BLaER1 (cell line): Measurements from ENCODE around the gene ACTR6.

Source experiments
- H3K27ac ChIP-seq: shearing (Covaris generic); formaldehyde crosslinking; 2 replicates; pipeline ENCODE4 v1.8.1; 2022
- H3K27me3 ChIP-seq: shearing (Covaris generic); formaldehyde crosslinking; 2 replicates; pipeline ENCODE4 v1.8.1; 2022
- H3K36me3 ChIP-seq: shearing (Covaris generic); formaldehyde crosslinking; 2 replicates; pipeline ENCODE4 v1.8.1; 2022
- H3K4me1 ChIP-seq: shearing (Covaris generic); formaldehyde crosslinking; 2 replicates; pipeline ENCODE4 v1.8.1; 2022
- H3K4me2 ChIP-seq: shearing (Covaris generic); formaldehyde crosslinking; 2 replicates; pipeline ENCODE4 v1.8.1; 2022
- H3K4me3 ChIP-seq: shearing (Covaris generic); formaldehyde crosslinking; 2 replicates; pipeline ENCODE4 v1.8.1; 2022
- H3K9ac ChIP-seq: shearing (Covaris generic); formaldehyde crosslinking; 2 replicates; pipeline ENCODE4 v1.8.1; 2022
- H3K9me3 ChIP-seq: shearing (Covaris generic); formaldehyde crosslinking; 2 replicates; pipeline ENCODE4 v1.8.1; 2022
- H4K20me1 ChIP-seq: shearing (Covaris generic); formaldehyde crosslinking; 2 replicates; pipeline ENCODE4 v1.8.1; 2022
- Cebpa-rat ChIP-seq: shearing (Covaris generic); IDR thresholded peaks from 2 replicates; pipeline ENCODE4 v1.8.1; 2022

Gene ACTR6

DNA sequence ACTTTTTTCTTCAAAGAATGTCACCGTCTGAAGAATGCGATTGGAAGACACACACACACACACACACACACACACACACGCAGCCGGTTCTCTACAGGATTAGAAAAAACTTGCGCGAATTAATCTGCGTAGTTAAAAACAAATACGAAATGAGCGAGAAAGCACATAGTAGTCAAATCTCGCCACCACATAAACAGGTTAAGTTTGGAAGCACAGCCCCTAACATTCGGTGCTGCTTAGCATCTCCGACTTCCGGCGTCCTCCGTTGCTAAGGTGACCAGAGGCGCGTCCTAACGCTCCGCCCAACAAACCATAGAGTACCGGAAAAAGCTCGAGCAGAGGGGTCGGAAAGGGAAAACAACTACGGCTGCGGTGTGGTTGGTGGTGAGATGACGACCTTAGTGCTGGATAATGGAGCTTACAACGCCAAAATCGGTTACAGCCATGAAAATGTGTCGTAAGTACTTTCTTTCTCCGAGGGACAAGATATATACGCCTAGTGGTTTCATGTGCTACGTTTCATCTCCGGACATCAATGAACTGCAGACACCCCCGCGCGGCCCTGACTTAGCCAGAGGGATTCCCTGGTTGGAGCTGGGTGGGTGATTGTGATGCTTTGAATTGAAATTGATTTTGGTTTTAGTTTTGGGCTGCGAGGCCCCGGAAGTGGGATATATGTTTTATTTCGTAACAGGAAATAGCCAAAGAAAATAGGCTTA, at the start of gene ACTR6:
Gene ACTR6, plus strand, starts transcription at position 353 of the 719 bp plus-strand sequence. Its CDS starts 37 bp downstream, at position 390.
- peak within 1 kb of the TSS; percentile 87 for H3K9ac ChIP-seq
- TF ChIP-seq Cebpa-rat, result no peak

DNA sequence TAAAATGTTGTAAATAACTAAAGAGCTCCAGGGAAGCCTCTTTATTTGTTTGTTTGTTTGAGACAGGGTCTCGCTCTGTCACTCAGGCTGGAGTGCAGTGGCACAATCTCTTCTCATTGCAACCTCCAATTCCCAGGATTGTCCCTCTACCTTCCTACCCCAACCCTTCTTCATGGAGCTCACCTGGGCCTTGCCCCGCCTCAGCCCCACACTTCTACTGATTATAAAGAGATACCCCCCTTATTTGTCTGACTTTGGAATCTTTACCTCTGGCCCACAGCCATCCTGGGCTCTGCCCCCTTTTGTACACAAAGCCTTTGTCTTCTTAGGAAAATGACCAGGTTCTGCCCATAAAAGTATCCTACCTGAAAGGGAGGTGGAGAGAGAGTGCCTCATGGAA, 48.8 kb upstream of the ACTR6 start:
- H3K27me3 ChIP-seq, result no peaks in the 10 kb centered on the region
- H3K9me3 ChIP-seq, result no peaks in the 10 kb centered on the region
- H4K20me1 ChIP-seq, result no peaks in the 10 kb centered on the region
- no peak overlapping the region for H3K27ac ChIP-seq
- H3K36me3 ChIP-seq, result no peaks in the 10 kb centered on the region; the same call in 1 of the 2 replicates
- no peak for TF ChIP-seq Cebpa-rat
- no peaks in the 10 kb centered on the region for H3K4me1 ChIP-seq
- H3K4me3 ChIP-seq, result no peak overlapping the region
- H3K9ac ChIP-seq, result no peak overlapping the region
- no peak overlapping the region for H3K4me2 ChIP-seq

More for the DNA sequence above, at the start of gene ACTR6:
- Histone ChIP-seq H3K36me3 (peaks cover 21% of the 10 kb centered on the region), H4K20me1 (peaks cover 30% of the 10 kb centered on the region), H3K9me3 (no peaks in the 10 kb centered on the region), H3K27ac (peak within 1 kb of the TSS; percentile 92), H3K4me1 (peaks cover 35% of the 10 kb centered on the region), H3K4me3 (peak within 1 kb of the TSS; percentile 88), H3K27me3 (no peaks in the 10 kb centered on the region), H3K4me2 (peak within 1 kb of the TSS; percentile 98)

DNA sequence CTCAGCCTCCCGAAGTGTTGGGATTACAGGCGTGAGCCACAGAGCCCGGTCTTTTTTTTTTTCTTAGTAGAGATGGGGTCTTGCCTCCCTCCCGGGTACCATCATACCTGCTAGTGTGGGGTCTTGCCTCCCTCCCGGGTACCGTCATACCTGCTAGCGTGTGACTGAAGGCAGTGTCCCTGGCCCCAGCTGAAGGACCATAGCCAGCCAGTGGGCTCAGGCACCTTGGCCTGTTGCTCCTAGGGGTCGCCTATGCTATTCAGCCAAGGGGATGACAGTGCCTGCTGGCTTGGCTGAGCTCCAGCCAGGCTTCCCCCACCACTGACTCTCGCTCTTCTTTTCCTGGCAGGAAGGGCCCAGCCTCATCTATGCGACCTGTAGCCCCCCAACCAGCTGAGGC, 47.5 kb upstream of the ACTR6 start:
- Histone ChIP-seq H3K36me3 (no peaks in the 10 kb centered on the region; the same call in 1 of the 2 replicates), H3K4me1 (peaks cover 5% of the 10 kb centered on the region), H3K27ac (no peak overlapping the region), H3K4me3 (no peak overlapping the region), H3K27me3 (no peaks in the 10 kb centered on the region), H3K9ac (no peak overlapping the region), H3K4me2 (no peak overlapping the region), H4K20me1 (no peaks in the 10 kb centered on the region), H3K9me3 (no peaks in the 10 kb centered on the region)
- TF ChIP-seq Cebpa-rat, result no peak

DNA sequence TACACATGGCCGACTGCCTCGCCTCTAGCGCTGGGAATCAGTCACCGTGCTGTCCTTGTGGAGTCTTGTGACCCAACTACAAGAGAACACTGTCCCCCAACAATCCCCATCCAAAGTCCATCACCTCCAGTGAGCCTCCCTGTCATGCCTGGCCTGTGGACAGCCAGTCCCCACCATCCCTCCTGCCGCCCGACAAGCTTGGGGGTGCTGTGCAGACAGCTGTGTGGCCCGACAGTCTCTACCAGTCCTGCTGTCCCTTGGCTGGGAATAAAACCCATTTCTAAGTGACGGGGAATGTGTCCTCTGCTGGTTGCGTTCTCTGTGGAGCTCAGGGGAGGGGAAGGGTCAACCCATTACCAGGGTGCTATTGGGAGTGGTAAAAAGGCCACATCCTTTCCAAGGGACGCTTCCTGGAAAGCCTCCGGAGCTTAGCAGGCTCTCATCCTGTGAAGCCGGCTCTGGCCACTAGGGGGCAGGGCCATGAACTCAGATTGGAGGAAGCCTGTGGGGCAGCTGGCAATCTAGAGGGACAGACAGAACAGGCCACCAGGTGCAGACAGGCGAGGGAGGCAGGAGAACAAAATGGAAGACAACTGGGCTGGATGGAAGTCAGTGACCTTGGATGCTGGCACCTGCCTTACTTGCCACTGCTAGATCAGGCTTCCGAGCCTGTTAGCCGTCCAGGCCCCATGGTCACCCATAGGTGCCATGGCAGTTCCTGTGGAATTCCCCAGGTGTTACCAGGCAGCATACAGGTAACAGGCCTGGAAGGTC, 46.0 kb upstream of the ACTR6 start:
- Histone ChIP-seq H3K27me3 (no peaks in the 10 kb centered on the region), H3K9me3 (0 out of 2 replicates have a peak, but pooled peaks cover 6% of the 10 kb centered on the region), H4K20me1 (no peaks in the 10 kb centered on the region), H3K27ac (no peak overlapping the region), H3K4me3 (no peak overlapping the region), H3K36me3 (peaks cover 7% of the 10 kb centered on the region), H3K4me1 (peaks cover 18% of the 10 kb centered on the region), H3K4me2 (no peak overlapping the region), H3K9ac (no peak overlapping the region)
- TF ChIP-seq Cebpa-rat, result no peak

DNA sequence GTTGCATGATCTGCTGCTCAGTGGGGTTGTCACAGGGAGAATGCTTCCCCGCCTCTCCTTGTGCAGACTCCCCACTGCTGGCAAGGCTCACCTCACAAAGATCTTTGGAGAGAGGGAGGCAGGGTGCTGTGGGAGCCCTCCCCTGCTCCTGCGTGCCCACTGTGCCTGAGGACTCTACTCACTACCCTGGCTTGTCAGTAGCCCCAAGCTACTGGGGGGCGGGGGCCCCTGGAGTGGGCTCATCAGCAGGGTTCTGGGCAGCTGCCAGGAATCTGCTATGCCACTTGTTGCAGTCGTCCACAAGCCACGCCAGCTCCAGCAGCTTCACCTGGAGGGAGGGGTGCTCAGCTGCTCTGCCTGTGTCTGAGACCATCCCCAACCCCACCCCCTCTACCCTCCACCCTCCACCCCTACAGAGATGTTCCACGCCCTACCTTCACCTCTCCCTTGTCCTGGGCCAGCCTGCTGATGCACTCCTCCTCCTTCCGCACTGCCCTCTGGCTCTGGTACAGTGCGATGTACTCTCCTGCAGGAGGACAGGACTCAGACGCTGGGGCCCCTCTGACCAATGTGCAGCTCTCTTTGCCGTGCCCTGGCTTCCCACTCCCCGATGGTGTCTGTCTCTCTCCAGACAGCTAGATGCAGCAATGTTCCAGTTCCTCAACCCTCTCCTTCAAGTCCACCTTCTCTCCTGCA, 43.7 kb upstream of the ACTR6 start:
- Histone ChIP-seq H3K36me3 (peaks cover 7% of the 10 kb centered on the region), H3K4me3 (no peak overlapping the region), H3K9me3 (0 out of 2 replicates have a peak, but pooled peaks cover 6% of the 10 kb centered on the region), H4K20me1 (no peaks in the 10 kb centered on the region), H3K27ac (no peak overlapping the region), H3K4me2 (no peak overlapping the region), H3K27me3 (no peaks in the 10 kb centered on the region), H3K9ac (no peak overlapping the region), H3K4me1 (peaks cover 18% of the 10 kb centered on the region)
- TF ChIP-seq Cebpa-rat, result no peak

DNA sequence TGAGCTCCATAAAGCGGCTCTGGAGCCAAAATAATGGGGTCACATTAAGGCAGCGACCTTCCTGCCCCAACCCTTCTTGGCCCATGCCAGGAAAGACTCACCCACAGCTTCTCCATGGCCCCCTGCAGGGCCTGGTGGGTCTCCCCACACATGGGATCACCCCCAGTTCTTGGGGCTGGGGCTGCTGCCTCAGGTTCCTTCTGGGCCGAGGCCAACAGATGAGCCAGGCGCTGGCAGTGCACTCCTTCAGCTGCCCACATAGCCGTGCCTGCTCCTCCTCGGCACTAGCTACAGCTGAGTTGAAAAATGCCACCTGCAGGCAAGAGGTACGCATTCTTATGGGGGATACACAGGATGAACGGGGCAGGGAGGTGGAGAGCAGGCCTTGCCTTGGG, 43.2 kb upstream of the ACTR6 start:
- H3K4me1 ChIP-seq, result peaks cover 18% of the 10 kb centered on the region
- H4K20me1 ChIP-seq, result no peaks in the 10 kb centered on the region
- no peaks in the 10 kb centered on the region for H3K27me3 ChIP-seq
- no peak overlapping the region for H3K4me3 ChIP-seq
- peaks cover 7% of the 10 kb centered on the region for H3K36me3 ChIP-seq
- H3K4me2 ChIP-seq, result no peak overlapping the region
- 0 out of 2 replicates have a peak, but pooled peaks cover 6% of the 10 kb centered on the region for H3K9me3 ChIP-seq
- H3K27ac ChIP-seq, result peak overlapping the region; percentile 65
- TF ChIP-seq Cebpa-rat, result no peak
- no peak overlapping the region for H3K9ac ChIP-seq

DNA sequence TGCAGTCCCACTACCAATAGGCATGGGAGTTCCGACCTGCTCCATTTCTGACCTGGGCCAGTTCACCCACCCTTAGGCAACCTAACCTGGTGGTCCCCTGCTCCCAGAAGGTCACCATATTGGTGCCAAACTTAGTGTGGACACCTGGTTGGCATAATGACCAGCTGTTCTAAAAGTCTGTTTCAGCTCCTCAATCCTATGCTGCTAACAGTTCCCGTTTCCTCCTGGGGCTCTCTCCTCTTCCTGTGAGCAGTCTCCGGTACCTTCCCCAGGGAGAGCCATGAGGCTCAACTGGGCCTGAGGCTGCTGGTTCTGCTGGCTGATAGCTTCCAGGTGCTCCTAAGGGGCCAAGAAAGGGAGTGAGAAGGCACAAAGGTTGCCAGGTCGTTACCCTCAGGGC, 42.1 kb upstream of the ACTR6 start:
- TF ChIP-seq Cebpa-rat, result no peak
- peak overlapping the region; percentile 67 for H3K4me2 ChIP-seq
- peaks cover 7% of the 10 kb centered on the region for H3K36me3 ChIP-seq
- H3K4me3 ChIP-seq, result no peak overlapping the region
- peaks cover 20% of the 10 kb centered on the region for H3K4me1 ChIP-seq
- H3K9me3 ChIP-seq, result 0 out of 2 replicates have a peak, but pooled peaks cover 6% of the 10 kb centered on the region
- H3K9ac ChIP-seq, result no peak overlapping the region; the same call in 1 of the 2 replicates
- H4K20me1 ChIP-seq, result no peaks in the 10 kb centered on the region
- H3K27me3 ChIP-seq, result no peaks in the 10 kb centered on the region
- H3K27ac ChIP-seq, result peak overlapping the region; percentile 65; the same call in 1 of the 2 replicates

DNA sequence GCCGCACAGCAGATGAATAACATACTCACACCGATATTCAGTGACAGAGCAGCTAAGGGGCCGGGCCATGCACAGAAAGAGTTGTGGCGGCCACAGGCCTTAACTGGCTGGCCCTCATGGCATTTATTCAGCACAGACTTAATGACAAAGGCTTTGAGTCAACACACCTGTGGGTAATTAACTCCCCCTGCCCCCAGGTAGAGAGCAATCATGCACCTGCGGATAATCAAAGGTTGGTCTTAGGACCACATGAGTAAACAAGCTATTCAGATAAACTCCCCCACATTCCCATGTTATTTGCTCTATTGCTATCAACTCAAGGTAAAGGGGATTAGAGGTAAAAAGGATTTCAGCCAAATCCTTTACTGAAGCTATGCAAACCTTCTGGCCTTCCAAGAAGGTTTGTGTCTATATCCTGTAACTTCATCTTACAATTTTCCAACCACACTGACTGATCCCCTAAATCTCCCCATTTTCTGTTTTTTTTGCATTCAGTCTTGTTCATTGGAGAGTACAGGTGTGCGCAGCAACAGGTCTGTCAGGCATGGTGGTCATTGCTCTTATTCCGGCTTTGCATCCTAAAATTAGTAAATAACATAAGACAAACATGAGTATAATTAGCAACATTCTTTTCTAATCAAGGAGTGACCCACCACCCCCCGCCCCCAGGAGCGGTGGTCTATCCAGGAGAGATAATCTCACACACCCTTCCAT, 41.1 kb upstream of the ACTR6 start:
- Histone ChIP-seq H3K4me3 (no peak overlapping the region), H3K9ac (no peak overlapping the region), H3K27me3 (no peaks in the 10 kb centered on the region), H3K27ac (no peak overlapping the region), H3K36me3 (peaks cover 7% of the 10 kb centered on the region; the same call in 1 of the 2 replicates), H3K4me2 (no peak overlapping the region), H3K9me3 (0 out of 2 replicates have a peak, but pooled peaks cover 6% of the 10 kb centered on the region), H4K20me1 (no peaks in the 10 kb centered on the region), H3K4me1 (peaks cover 30% of the 10 kb centered on the region)
- TF ChIP-seq Cebpa-rat, result no peak
